Fibroblast of skin of scalp (primary cell): ENCODE measurements around the gene TP53INP2. TPM values are rescaled to one million over a fixed set of nuclear protein-coding genes. Genes with fewer than 3 reads are reported as not detected.
"Not testable (repeated sequence)": the region's sequence is repeated elsewhere in the genome, so short reads cannot be mapped to it uniquely, and the experiment has no call there.

ENCODE experiments used
- DNase-seq: peaks from one replicate; pipeline ENCODE4 v3.0.0-alpha.2; 2013
- polyA plus RNA-seq, 2 experiments: library from polyadenylated mRNA; unstranded; fragments of 120-200 nt; gene quantifications; one replicate each; pipeline ENCODE4 v1.2.1, GENCODE V29; 2013; ENCODE audit not compliant: insufficient read length in 2 of 2

Gene TP53INP2, protein sequence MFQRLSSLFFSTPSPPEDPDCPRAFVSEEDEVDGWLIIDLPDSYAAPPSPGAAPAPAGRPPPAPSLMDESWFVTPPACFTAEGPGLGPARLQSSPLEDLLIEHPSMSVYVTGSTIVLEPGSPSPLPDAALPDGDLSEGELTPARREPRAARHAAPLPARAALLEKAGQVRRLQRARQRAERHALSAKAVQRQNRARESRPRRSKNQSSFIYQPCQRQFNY
- polyA plus RNA-seq (2013, experiment 1 of 2; ENCODE audit: insufficient read length): 18.5 TPM
- 20.2 TPM for polyA plus RNA-seq (2013, experiment 2 of 2; ENCODE audit: insufficient read length)

DNA sequence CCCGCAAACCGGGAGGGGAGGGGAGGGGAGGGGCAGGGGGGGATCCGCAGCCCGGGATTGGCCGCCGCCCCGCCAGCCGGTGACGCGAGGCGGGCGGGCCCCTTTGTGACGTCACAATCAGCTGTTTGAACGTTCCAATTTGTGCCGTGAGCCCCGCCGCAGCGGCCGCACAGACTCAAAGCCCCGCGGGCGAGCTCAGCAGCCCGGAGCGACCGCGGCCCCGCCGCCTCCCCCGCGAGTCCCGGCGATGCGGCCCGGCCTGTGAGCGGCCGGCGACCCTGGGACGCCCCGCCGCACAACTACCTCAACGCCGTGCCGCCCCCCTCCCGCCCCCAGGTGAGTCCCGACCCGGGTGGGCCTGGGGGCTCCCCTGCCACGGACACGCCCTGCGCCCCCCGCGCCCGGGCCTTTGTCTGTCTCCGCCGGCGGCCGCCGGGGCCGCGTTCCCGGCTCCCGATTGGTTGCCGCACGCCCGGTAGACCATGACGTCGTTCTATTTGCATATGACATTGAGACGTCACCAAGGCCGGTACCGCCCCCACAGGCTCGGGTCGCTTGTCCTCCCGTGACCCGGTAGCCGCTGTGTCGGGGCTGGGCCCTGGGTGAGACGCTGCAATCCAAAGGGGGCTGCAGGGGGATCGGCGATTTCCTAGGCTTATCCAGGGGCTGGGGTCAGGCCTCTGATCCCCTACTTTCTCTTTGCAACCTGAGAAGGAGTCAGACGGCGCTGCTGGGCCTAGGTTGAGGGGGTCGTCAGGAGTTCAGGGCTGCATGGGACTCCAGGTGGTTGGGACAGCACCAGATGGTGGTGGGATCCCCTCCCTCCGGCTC lies at the start of gene TP53INP2:
TP53INP2 (plus strand) TSS at position 168 of the 831 bp plus-strand sequence. CDS start 4,396 bp downstream, outside the sequence.
- peak; percentile 91 for DNase-seq

DNA sequence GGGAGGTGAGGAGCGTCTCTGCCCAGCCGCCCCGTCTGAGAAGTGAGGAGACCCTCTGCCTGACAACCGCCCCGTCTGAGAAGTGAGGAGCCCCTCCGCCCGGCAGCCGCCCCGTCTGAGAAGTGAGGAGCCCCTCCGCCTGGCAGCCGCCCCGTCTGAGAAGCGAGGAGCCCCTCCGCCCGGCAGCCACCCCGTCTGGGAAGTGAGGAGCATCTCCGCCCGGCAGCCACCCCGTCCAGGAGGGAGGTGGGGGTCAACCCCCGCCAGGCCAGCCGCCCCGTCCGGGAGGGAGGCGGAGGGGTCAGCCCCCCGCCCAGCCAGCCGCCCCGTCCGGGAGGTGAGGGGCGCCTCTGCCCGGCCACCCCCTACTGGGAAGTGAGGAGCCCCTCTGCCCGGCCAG lies 45.5 kb upstream of the TP53INP2 start:
- DNase-seq: not testable (repeated sequence)

DNA sequence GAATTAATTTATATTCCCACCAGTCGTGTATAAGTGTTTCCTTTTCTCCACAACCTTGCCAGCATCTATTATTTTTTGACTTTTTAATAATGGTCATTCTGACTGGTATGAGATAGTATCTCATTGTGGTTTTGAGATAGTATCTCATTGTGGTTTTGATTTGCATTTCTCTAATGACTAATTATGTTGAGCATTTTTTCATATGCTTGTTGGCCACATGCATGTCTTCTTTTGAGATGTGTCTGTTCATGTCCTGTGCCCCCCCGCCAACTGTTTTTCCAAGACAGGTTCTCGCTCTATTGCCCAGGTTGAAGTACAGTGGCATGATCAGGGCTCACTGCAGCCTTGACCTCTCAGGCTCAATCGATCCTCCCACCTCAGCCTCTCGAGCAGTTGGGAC lies 42.3 kb upstream of the TP53INP2 start:
- DNase-seq: peak; percentile 13

DNA sequence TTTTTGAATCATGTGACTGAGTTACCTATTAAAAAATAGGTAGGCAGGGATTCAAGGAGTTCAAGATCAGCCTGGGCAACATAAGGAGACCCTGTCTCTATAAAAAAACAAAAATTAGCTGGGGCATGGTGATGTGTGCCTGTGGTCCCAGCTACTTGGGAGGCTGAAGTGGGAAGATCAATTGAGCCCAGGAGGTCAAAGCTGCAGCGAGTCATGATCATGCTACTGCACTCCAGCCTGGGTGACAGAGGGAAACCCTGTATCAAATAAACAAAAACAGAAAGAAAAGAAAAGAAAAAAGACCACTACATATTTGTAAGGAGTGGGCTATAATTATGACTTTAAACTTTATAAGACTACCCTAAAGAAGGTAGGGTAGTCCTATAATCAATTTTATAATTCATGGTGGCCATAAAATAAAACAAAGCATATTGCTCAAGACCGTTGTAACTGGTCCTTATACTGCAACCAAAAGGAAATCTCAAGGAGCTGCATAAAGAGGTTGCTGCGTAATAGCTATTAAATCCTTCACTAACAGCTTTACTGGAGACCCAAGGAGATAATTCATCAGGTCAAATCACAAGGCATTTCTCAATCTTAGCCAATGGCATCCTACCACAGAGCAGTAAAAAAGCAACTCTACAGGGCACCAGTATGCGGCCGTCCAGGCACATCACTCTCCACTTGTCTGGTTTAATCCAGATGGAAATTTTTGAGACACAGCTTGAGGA lies 40.8 kb upstream of the TP53INP2 start:
- DNase-seq: no peak

DNA sequence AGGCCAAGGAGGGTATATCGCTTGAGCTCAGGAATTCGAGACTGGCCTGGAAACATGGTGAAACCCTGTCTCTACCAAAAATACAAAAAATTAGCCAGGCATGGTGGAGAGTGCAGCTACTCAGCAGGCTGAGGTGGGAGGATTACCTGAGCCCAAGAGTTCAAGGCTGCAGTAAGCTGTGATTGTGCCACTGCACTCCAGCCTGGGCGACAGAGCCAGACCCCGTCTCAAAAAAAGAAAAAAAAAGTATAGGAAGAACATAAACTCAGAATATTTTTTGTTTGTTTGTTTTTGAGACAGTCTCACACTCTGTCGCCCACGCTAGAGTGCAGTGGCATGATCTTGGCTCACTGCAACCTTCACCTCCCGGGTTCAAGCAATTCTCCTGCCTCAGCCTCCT lies 39.4 kb upstream of the TP53INP2 start:
- not testable (repeated sequence) for DNase-seq

DNA sequence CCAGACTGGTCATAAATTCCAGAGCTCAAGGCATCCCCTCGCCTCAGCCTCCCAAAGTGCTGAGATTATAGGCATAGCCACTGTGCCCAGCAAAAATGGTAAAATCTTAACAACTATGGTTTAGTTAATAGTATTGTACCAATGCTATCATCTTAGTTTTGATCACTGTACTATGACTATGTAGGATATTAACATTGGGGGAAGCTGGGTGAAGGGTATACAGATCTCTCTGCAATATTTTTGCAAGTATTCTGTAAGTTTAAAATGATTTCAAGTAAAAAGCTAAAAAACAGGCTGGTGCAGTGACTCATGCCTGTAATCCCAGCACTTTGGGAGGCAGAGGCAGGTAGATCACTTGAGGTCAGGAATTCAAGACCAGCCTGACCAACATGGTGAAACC lies 35.0 kb upstream of the TP53INP2 start:
- no peak for DNase-seq

DNA sequence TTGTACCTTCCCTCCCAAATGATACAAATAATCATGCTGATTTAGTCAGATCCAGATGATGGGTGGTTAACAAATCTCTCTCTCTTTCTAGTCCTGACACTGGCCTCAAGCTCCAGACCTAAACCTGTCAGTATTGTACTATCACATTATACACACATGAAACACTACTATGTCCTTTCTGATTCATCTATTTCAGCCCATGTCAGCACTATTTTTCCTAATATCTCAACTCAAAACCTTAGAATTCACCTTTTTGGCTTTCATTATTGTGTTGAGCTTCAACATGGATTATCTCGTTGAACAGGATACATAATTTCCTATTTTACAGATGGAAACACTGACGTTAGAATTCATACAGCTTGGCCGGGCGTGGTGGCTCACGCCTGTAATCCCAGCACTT lies 30.7 kb upstream of the TP53INP2 start:
- DNase-seq: no peak

DNA sequence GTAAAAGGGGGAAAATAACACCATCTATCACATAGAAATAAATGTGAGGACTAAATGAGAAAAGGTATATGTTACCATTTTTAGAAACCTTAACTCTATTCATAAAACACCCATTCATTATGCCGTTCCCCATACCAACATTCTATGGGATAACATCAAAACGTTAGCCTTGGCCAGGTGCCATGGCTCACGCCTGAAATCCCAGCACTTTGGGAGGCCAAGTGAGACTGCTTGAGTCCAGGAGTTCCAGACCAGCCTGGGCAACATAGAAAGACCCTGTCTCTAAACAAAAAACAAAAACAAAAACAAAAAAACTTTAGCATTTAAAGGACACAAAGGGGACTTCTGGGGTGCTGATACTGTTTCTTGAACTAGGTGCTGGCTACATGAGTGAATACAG lies 28.6 kb upstream of the TP53INP2 start:
- DNase-seq: no peak

DNA sequence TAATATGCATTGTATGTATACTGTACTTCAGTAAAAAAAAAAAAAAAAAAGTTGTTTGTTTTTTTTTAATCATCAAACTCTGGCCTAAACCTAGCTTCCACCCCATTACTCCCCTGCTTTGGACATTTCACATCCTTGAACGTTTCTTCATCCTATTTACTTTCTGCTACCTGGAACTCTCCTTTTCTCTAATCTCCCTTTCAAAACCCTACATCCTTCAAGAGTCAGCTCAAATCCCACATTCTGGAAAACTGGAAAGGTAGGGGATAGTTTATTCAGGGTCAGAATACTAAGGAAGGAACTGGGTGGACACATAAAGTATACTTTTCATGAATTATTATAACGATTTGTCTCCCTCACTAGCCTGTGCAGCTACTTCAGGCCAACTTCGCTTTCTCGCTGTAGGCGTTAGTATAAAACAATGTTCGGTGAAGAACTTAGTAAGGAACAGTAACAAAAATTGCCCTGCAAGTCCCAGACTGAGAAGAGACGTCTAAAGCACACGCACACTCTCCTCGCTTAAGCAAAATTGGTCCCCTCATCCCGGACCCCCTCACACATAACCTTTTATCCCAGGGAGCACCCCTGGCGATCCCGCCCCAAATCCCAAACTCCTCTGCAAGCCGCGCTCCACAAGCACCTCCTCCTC lies 28.0 kb upstream of the TP53INP2 start:
- DNase-seq: no peak

DNA sequence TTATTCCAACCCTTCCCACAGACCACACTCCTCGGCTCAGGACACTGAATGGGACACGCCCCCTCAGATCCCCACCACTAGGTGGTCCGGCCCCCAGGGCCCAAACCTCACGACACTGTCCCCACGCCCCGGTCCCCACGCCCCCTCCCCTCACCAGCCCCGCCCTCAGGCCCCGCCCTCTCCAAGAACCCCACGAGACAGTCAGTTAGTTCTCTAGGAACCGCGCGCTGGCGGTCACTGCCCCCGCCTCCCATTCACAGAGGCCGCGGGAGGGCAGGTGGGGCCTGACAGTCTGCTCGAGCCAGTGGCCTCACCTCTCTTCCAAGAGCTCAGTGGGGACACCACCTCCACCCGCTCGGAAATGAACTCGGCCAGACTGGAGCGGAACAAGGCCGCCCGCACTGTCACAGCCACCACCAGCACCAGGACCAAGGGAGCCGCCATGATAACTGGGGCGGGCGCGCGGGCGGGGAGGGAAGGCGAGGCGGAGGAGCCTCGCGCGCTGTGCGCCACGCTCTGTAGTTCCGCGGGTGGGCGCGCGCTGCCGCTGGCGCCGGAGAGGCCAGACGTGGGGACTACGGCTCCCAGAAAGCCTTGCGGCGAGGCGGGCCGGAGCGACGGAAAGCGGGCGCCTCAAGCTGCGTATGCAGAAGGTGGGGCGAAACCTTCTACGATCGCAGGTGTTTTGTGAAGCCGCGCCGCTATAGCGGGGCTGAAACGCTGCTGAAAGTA lies 27.3 kb upstream of the TP53INP2 start, which contains the start of gene PIGU:
PIGU (minus strand) TSS at position 451 of the 732 bp plus-strand sequence; CDS start at position 444, 7 bp downstream.
- DNase-seq: peak; percentile 93

DNA sequence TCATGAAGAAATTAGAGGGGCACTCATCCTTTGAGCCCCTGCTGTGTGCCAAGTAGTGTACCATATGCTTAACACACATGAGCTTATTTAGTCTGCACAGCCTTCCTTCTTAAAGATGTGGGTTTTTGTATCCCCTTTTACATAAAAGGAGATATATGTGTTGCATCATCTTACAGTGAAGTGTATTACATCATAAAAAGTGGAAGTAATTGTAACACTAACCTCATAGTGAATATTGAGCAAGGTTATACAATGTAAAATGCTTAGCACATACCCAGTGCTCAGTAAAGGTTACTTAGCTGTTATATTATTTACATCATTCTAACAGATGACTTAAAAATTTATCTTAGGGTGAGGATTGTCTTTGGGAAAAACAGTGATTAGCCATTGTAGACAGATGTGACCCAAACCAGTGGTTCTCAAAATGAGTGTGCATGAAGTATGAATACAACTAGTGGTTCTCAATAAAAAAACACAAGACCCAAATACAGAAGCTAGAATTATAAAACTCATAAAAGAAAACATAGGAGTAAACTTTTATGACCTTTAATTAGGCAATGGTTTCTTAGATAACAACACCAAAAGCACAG lies 23.5 kb upstream of the TP53INP2 start:
- no peak for DNase-seq

DNA sequence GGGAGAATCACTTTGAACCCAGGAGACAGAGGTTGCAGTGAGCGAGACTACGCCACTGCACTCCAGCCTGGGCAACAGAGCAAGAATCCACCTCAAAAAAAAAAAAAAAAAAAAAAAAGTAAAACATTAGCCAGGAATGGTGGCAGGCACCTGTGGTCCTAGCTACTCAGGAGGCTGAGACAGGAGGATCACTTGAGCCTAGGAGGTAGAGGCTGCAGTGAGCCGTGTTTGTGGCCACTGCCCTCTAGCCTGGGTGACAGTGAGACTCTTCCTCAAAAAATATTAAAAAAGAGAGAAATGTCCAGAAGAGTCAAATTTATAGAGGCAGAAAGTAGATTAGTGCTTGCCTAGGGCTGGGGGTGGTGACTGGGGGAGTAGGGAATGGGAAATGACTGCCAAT lies 20.5 kb upstream of the TP53INP2 start:
- DNase-seq: no peak

DNA sequence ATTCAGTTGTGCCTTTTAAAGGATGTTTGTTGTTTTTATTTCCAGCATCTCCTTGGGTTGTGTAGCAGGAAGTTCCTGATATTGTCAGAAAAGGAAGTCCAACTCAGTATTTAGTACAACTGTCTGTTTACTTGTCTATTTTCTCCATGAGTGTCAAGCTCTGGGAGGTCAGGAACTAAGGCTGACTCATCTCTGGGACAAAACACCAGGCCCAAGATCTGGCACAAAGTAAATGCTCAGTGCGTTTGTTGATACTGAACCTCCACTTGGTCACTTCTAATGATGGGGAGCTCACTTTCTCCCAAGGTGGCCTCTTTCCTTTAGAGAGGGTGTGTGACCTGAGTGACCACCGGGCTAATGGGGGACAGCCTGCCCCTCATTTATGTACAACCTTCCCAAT lies 14.7 kb upstream of the TP53INP2 start:
- DNase-seq: no peak

DNA sequence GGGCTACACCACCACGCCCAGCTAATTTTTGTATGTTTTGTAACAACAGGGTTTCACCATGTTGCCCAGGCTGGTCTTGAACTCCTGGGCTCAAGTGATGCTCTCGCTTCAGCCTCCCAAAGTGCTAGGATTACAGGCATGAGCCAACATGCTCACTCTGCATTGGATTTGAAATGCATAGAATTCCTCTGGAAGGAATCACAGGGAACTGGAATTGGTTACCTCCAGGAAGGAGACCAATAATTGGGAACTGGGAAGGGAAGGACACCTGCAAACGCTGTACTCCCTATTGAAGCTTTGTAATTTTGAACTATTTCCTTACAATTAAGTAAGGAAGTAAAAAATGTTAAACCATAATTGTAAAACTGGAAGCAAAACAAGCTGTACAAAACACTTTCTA lies 12.3 kb upstream of the TP53INP2 start:
- no peak for DNase-seq

DNA sequence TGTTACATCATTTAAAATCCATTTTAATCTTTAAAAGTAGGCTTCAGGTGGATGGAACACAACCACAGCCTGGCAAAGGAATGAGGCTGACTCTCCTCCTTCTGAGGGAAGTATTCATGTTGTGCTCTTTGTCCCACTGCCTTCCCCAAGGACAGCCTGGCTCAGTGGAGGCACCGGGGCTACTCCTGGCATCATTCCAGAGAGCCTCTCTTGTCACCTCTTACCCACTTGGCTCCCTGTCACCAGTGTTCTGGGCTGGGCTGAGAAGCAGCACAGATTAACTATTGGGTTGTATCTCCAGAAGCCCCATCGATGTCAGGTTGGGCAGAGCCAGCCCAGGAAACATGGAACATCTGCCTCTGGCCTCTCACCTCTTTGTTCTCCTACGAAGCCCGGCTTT lies 10.7 kb upstream of the TP53INP2 start:
- no peak for DNase-seq

DNA sequence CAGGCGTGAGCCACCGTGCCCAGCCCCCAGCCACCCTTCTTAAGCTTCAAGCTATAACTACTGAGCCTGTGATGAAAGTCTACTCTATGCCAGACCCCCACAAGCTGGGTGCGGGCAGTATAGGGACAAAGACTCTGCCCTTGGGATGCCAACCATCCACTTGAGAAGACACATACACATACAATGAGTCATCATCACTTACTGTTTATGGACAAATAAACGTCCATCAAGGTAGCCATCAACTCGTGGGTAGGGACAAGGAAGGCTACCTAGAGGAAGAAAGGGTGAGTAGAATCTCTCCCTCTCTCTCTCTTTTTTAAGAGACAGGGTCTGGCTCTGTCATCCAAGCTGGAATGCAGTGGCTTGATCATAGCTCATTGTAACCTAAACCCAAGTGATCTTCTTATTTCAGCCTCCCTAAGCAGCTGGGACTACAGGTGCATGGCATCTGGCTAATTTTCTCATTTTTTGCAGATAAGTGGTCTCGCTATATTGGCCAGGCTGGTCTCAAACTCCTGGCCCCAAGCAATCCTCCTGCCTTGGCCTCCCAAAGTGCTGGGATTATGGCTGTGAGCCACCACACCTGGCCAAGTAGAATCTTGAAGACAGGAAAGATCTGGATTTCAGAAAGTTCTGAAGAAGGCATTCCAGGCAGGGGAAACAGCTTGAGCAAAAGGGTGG lies 2.6 kb upstream of the TP53INP2 start:
- no peak for DNase-seq

DNA sequence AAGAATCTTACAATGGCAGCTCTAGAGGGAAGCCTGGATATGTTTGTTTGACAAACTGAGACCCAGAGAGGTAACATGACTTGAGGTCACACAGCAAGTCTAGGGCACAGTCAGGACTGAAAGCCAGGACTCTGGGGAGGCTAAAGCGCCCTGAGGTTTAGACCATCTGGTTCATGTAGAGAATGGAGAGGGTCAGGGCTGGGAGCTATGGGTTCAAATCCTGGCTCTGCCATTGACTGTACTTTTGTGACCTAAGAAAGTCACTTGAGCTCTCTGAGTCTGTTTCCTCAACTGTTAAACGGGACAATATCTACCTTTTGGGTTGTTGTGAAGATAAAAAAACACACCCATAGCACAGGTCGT lies 1.1 kb upstream of the TP53INP2 start:
- DNase-seq: no peak

DNA sequence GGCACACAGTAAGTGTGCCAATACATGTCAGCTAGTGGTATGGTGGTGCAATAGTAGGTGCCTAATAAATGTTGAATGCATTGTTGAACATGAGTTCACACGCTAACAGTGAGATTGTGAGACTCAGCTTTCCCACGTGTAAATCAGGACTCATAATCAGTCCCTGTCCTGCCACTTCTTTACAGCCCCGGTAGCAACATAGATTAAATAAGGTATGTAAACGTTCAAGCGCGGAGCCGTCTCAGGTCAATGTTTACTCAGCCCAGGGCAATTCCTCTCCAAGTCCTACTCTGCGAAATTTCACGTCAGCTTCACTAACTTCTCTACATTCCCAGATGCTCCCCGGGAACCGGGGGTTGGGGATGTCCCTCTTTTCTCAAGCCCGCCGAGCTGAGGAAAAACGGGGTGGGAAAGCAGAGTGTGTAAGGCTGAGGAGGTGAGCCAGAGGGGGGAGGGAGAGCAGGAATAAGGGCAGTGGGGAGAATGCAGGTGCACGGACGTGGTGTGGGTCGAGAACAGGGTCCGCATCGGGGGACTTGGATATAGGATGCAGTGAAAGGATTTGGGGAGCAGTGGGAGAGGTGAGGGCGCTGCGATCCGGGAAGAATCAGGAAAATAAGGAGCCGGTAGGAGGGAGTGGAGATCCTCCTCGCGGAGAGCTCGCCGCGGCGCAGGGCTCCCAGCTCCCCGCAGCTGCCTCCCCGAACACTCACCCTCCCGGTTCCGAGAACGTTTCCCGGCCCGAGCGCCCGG lies 544 bp upstream of the TP53INP2 start:
- DNase-seq: no peak

DNA sequence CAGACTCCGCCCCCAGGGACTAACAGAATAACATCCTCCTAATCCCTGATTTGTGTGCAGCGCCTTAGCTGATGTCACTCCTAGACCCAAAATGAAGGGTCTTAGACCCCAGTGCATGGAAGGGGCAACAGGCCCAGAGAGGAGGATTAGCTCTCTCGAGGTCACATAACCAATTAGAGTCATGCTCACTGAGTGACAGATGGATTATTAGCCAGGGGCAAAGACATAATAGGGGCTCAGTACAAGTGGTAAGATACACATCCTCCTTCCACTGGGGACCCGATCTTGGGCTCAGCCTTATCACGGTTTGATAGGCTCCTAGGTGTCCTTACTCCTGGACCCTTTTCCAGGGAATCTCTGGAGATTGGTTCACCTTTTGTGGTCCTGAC lies 858 bp downstream of the TP53INP2 start:
- DNase-seq: no peak
